ENCODE data around the gene TRAIP.

- TF ChIP-seq CTCF (IDR thresholded peaks at IDR 0.05) (no peak), POLR2A (IDR thresholded peaks at IDR 0.05) (no peak), POLR2AphosphoS5 (IDR thresholded peaks at IDR 0.05; ENCODE audit: insufficient read depth in 1 of 2, low read depth in 1 of 2) (no peak)
Observed at GRCh38 chr3:49792371-49793150, 63.8 kb downstream of the TRAIP start.

Measured in vagina (tissue), 2 donors.